HepG2 (cell line): ENCODE results near the gene NDUFB8. TPM values are rescaled to one million over a fixed set of nuclear protein-coding genes. Genes with fewer than 3 reads are reported as not detected.

Source experiments
- HIVEP1 ChIP-seq: sonication (generic); formaldehyde crosslinking; IDR thresholded peaks from 2 replicates; pipeline ENCODE4 v1.4.0; 2020; ENCODE audit warnings: mild to moderate bottlenecking, missing genetic modification reagents
- KDM2A ChIP-seq: sonication (generic); formaldehyde crosslinking; IDR thresholded peaks from 2 replicates; pipeline ENCODE4 v1.4.0; 2020; ENCODE audit warnings: low read depth, missing genetic modification reagents, borderline replicate concordance
- KDM3A ChIP-seq: IDR thresholded peaks from 2 replicates; pipeline ENCODE4 v1.6.1; 2018; ENCODE audit warnings: low read depth, missing compliant biosample characterization
- PHF8 ChIP-seq: sonication (generic); formaldehyde crosslinking; IDR thresholded peaks from 2 replicates; pipeline ENCODE4 v1.5.0; 2020; ENCODE audit warnings: missing genetic modification reagents
- SIN3A ChIP-seq: IDR thresholded peaks from 2 replicates; pipeline ENCODE4 v1.6.1; 2011; ENCODE audit warnings: low read depth, mild to moderate bottlenecking, control low read depth, low read length, borderline replicate concordance
- YY1 ChIP-seq: IDR thresholded peaks from 2 replicates; pipeline ENCODE4 v1.6.1; 2011; ENCODE audit warnings: low read length, low read depth, moderate library complexity, mild to moderate bottlenecking; ENCODE audit not compliant: insufficient read depth, insufficient replicate concordance
- ZC3H13 ChIP-seq: sonication (generic); formaldehyde crosslinking; IDR thresholded peaks from 2 replicates; pipeline ENCODE4 v1.8.1; 2023; ENCODE audit warnings: mild to moderate bottlenecking, missing genetic modification reagents, moderate library complexity
- ZFX ChIP-seq: sonication (generic); formaldehyde crosslinking; IDR thresholded peaks from 2 replicates; pipeline ENCODE4 v1.4.0; 2020; ENCODE audit warnings: mild to moderate bottlenecking, low read depth, missing genetic modification reagents, moderate library complexity
- ZGPAT ChIP-seq: IDR thresholded peaks from 2 replicates; pipeline ENCODE4 v1.6.1; 2016; ENCODE audit warnings: mild to moderate bottlenecking
- ZNF615 ChIP-seq: sonication (generic); formaldehyde crosslinking; IDR thresholded peaks from 2 replicates; pipeline ENCODE4 v1.5.0; 2020; ENCODE audit warnings: mild to moderate bottlenecking, missing genetic modification reagents, borderline replicate concordance
- polyA plus RNA-seq, 8 experiments: library from polyadenylated mRNA; depleted of rRNA in 3 of 8; stranded (reverse) in 7 of 8; unstranded in 1 of 8; fragments of >200 nt; fragmentation: Illumina TruSeq in 4 of 8; extraction: Trizol in 4 of 8; gene quantifications; 2 replicates each; pipeline versions ENCODE4 v1.2.1 to v1.2.3, GENCODE V29; 2011 to 2016; ENCODE audit warnings: low read depth in 4 of 8, missing spikeins in 1 of 8, mixed read lengths in 1 of 8; ENCODE audit not compliant: insufficient read depth in 1 of 8
- total RNA-seq, 5 experiments: library from RNA; depleted of rRNA; stranded (reverse); fragments of >200 nt; fragmentation: Illumina TruSeq; extraction: Trizol; gene quantifications; 2 replicates each; pipeline ENCODE4 v1.2.3, GENCODE V29; 2016; ENCODE audit warnings: low read depth in 1 of 5
- TF ChIP-seq, protein P1 (sequence below): sonication (generic); formaldehyde crosslinking; IDR thresholded peaks from 2 replicates; pipeline ENCODE4 v1.4.0; 2020; ENCODE audit warnings: mild to moderate bottlenecking, missing genetic modification reagents
- TF ChIP-seq, protein P2 (sequence below): IDR thresholded peaks from 2 replicates; pipeline ENCODE4 v1.6.1; 2016; ENCODE audit warnings: missing compliant biosample characterization, missing genetic modification reagents, borderline replicate concordance
- TF ChIP-seq, protein P3 (sequence below): sonication (generic); formaldehyde crosslinking; IDR thresholded peaks from 2 replicates; pipeline ENCODE4 v1.5.1; 2020; ENCODE audit warnings: missing genetic modification reagents, mild to moderate bottlenecking, borderline replicate concordance
- TF ChIP-seq, protein P4 (sequence below): IDR thresholded peaks from 2 replicates; pipeline ENCODE4 v1.6.1; 2018; ENCODE audit warnings: missing genetic modification reagents, mild to moderate bottlenecking, missing compliant biosample characterization
- TF ChIP-seq, protein P5 (sequence below): sonication (generic); formaldehyde crosslinking; IDR thresholded peaks from 2 replicates; pipeline ENCODE4 v1.5.1; 2020; ENCODE audit warnings: mild to moderate bottlenecking, missing genetic modification reagents, moderate library complexity

NDUFB8 gene
- total and polyA plus RNA-seq, 2 of the 13 experiments (the other 11 are each of a cell fraction or from before 2014, with no cell fraction given), result 210 to 216 TPM

GRCh38 chr10:100562008-100562672 lies 32.5 kb upstream of the NDUFB8 start (continued):
- TF ChIP-seq, protein P1, sequence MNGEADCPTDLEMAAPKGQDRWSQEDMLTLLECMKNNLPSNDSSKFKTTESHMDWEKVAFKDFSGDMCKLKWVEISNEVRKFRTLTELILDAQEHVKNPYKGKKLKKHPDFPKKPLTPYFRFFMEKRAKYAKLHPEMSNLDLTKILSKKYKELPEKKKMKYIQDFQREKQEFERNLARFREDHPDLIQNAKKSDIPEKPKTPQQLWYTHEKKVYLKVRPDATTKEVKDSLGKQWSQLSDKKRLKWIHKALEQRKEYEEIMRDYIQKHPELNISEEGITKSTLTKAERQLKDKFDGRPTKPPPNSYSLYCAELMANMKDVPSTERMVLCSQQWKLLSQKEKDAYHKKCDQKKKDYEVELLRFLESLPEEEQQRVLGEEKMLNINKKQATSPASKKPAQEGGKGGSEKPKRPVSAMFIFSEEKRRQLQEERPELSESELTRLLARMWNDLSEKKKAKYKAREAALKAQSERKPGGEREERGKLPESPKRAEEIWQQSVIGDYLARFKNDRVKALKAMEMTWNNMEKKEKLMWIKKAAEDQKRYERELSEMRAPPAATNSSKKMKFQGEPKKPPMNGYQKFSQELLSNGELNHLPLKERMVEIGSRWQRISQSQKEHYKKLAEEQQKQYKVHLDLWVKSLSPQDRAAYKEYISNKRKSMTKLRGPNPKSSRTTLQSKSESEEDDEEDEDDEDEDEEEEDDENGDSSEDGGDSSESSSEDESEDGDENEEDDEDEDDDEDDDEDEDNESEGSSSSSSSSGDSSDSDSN (CRISPR knock-in tag), result 0 out of 2 replicates have a peak, but pooled peaks have one; percentile 22
- 0 out of 2 replicates have a peak, but pooled peaks have one; percentile 17 for TF ChIP-seq ZGPAT (CRISPR knock-in tag)
- 0 out of 2 replicates have a peak, but pooled peaks have one; percentile 31 for TF ChIP-seq KDM3A (CRISPR knock-in tag)
- TF ChIP-seq PHF8 (CRISPR knock-in tag), result no peak
- TF ChIP-seq HIVEP1, result no peak; the same call in 1 of the 2 replicates
- TF ChIP-seq, protein P2, sequence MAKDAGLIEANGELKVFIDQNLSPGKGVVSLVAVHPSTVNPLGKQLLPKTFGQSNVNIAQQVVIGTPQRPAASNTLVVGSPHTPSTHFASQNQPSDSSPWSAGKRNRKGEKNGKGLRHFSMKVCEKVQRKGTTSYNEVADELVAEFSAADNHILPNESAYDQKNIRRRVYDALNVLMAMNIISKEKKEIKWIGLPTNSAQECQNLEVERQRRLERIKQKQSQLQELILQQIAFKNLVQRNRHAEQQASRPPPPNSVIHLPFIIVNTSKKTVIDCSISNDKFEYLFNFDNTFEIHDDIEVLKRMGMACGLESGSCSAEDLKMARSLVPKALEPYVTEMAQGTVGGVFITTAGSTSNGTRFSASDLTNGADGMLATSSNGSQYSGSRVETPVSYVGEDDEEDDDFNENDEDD (CRISPR knock-in tag), result peak; percentile 70; the same call in 1 of the 2 replicates
- TF ChIP-seq ZNF615 (CRISPR knock-in tag), result no peak
- TF ChIP-seq KDM2A (CRISPR knock-in tag), result peak; percentile 97
- TF ChIP-seq ZC3H13, result no peak
- TF ChIP-seq, protein P3, sequence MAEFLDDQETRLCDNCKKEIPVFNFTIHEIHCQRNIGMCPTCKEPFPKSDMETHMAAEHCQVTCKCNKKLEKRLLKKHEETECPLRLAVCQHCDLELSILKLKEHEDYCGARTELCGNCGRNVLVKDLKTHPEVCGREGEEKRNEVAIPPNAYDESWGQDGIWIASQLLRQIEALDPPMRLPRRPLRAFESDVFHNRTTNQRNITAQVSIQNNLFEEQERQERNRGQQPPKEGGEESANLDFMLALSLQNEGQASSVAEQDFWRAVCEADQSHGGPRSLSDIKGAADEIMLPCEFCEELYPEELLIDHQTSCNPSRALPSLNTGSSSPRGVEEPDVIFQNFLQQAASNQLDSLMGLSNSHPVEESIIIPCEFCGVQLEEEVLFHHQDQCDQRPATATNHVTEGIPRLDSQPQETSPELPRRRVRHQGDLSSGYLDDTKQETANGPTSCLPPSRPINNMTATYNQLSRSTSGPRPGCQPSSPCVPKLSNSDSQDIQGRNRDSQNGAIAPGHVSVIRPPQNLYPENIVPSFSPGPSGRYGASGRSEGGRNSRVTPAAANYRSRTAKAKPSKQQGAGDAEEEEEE (CRISPR knock-in tag), result 0 out of 2 replicates have a peak, but pooled peaks have one; percentile 42
- TF ChIP-seq SIN3A, result no peak
- TF ChIP-seq ZFX (CRISPR knock-in tag), result peak; percentile 26; the same call in 1 of the 2 replicates
- TF ChIP-seq, protein P4, sequence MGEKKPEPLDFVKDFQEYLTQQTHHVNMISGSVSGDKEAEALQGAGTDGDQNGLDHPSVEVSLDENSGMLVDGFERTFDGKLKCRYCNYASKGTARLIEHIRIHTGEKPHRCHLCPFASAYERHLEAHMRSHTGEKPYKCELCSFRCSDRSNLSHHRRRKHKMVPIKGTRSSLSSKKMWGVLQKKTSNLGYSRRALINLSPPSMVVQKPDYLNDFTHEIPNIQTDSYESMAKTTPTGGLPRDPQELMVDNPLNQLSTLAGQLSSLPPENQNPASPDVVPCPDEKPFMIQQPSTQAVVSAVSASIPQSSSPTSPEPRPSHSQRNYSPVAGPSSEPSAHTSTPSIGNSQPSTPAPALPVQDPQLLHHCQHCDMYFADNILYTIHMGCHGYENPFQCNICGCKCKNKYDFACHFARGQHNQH (CRISPR knock-in tag), result no peak
- TF ChIP-seq YY1, result peak; percentile 84
- TF ChIP-seq, protein P5, sequence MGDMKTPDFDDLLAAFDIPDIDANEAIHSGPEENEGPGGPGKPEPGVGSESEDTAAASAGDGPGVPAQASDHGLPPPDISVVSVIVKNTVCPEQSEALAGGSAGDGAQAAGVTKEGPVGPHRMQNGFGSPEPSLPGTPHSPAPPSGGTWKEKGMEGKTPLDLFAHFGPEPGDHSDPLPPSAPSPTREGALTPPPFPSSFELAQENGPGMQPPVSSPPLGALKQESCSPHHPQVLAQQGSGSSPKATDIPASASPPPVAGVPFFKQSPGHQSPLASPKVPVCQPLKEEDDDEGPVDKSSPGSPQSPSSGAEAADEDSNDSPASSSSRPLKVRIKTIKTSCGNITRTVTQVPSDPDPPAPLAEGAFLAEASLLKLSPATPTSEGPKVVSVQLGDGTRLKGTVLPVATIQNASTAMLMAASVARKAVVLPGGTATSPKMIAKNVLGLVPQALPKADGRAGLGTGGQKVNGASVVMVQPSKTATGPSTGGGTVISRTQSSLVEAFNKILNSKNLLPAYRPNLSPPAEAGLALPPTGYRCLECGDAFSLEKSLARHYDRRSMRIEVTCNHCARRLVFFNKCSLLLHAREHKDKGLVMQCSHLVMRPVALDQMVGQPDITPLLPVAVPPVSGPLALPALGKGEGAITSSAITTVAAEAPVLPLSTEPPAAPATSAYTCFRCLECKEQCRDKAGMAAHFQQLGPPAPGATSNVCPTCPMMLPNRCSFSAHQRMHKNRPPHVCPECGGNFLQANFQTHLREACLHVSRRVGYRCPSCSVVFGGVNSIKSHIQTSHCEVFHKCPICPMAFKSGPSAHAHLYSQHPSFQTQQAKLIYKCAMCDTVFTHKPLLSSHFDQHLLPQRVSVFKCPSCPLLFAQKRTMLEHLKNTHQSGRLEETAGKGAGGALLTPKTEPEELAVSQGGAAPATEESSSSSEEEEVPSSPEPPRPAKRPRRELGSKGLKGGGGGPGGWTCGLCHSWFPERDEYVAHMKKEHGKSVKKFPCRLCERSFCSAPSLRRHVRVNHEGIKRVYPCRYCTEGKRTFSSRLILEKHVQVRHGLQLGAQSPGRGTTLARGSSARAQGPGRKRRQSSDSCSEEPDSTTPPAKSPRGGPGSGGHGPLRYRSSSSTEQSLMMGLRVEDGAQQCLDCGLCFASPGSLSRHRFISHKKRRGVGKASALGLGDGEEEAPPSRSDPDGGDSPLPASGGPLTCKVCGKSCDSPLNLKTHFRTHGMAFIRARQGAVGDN (CRISPR knock-in tag), result peak; percentile 72
